Prostate gland (tissue), 2 donors: ENCODE measurements around the gene CLIP3.

ENCODE experiments used
- CTCF ChIP-seq, 4 experiments: fragments of 200-600 bp in 2 of 4; fragments of 450-650 bp in 2 of 4; sonication (generic) in 2 of 4; IDR thresholded peaks; 1 replicate in 3 of 4; 2 replicates in 1 of 4; pipeline ENCODE4 v1.5.1; 2016 to 2019; ENCODE audit warnings: antibody characterized with exemption in 4 of 4, mild to moderate bottlenecking in 2 of 4, moderate library complexity in 2 of 4
- POLR2A ChIP-seq: fragments of 450-650 bp; IDR thresholded peaks from one replicate; pipeline ENCODE4 v1.6.1; 2016; ENCODE audit warnings: antibody characterized with exemption, mild to moderate bottlenecking
- POLR2AphosphoS5 ChIP-seq: sonication (generic); formaldehyde crosslinking; IDR thresholded peaks from one replicate; pipeline ENCODE4 v1.6.1; 2017; ENCODE audit warnings: antibody characterized with exemption

DNA sequence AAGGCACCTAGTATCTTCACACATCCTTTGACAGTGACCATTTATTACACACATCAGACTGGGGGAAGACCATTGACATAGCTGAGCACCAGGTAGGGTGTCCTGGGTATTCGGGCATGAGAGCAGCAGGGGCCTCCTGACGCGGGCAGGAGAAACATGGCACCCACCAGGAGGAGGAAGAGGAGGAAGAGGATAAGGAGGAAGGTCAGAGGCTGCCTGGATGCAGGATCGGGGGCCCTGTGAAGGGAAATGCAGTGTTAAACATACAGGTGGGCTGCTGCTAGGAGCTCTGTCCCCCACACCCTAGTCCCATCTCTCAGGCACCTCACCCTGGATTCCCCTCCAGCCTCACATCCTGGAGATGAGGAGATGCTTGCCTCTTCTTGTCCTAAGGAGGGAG is 29.4 kb downstream of the CLIP3 start:
- no peak for TF ChIP-seq CTCF (IDR thresholded peaks at IDR 0.05)
- no peak for TF ChIP-seq POLR2A
- no peak for TF ChIP-seq POLR2AphosphoS5
